GM19328 (cell line): ENCODE data around the gene WDR53.
A peak's percentile ranks its signal among the peaks of the same experiment; 100 is the strongest.
"Not testable (repeated sequence)": the region's sequence is repeated elsewhere in the genome, so short reads cannot be mapped to it uniquely, and the experiment has no call there.

Experiments
- ATAC-seq: cut with Tn5 transposase; IDR thresholded peaks from one replicate; pipeline ENCODE4 v1.9.1; 2021; ENCODE audit warnings: mild to moderate bottlenecking, moderate library complexity; ENCODE audit not compliant: unreplicated experiment

Gene WDR53

GRCh38 chr3:196568246-196569002 lies at the start of gene WDR53, which contains the start of gene FBXO45:
Gene WDR53, minus strand, starts transcription at chr3:196568554. Its CDS starts 7,079 bp downstream, at chr3:196561475.
Gene FBXO45, plus strand, starts transcription at chr3:196568660. Its CDS starts 325 bp downstream, at chr3:196568985.
- ATAC-seq = peak; percentile 94

GRCh38 chr3:196617256-196617655 lies 48.9 kb upstream of the WDR53 start:
- no peak for ATAC-seq

GRCh38 chr3:196615234-196615633 lies 46.9 kb upstream of the WDR53 start:
- ATAC-seq = not testable (repeated sequence)

DNA sequence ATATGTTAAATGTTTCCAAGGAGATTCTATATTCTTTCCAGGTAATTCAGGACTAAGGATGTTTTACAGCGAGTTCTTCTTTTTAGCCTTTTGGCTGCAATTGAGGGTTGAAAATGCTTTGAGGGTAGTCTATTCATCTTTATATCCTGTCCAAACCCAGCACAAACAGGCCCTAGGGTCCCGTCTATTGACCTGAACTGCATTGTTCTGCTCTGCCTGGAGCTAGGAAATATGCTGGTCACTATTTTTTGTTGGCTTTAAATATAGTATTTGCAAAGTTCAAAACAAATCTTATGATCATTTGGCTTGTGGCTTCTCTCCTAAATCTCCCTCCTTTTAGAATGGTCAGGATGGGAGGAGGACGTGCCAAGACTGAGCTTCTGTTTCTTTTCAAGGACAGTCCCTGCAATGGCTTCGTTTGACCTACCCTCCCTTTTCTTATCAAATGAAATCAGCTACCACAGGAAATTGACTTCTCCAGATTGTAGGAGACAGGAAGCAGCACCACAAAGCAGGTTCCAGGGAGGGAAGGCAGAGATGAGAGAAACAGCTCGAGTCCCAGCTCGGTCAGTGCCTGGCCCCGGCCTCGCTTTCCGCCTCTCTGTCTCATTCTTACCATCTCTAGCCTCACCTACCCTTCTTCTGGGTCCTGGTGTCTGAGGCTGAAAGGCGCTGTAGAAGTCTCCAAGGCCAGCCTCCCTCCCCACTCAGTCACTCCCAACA lies 43.6 kb upstream of the WDR53 start:
- no peak for ATAC-seq

DNA sequence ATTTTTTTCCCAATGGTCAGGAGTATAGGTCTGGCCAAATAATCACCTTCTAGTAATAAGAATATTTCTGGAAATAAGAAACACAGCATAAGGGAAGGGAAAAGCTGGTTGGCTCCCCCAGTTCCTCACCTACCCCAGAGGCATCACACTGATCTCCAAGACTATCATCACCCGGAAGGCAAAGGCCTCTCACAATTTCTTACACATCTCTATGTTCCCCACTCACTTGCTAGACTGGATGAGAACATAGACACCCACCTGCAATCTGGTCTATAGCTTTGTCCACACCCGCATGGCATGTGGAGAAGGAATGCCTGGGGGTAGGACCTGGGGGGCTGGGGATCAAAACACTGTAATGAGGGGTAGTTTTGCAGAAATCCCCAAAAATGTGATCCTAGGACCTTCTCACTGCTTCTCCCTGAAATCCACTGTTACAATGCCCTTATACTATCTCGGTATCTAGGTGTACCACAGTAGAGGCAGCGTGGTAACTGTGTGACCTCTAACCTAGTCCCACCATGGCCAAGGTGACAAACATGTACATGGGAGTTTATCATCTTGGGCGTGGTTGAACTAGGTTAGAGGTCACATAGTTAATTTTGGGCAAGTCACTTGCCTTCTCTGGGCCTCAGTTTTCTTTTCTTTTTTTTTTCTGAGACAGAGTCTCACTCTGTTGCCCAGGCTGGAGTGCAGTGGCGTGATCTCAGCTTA lies 41.6 kb upstream of the WDR53 start:
- no peak for ATAC-seq

- ATAC-seq = peak; percentile 68
Observed at GRCh38 chr3:196609343-196609775, 41.0 kb upstream of the WDR53 start.

- no peak for ATAC-seq
Observed at GRCh38 chr3:196608693-196609092, 40.3 kb upstream of the WDR53 start.

- ATAC-seq = peak; percentile 50
Observed at GRCh38 chr3:196604548-196604947, 36.2 kb upstream of the WDR53 start.

DNA sequence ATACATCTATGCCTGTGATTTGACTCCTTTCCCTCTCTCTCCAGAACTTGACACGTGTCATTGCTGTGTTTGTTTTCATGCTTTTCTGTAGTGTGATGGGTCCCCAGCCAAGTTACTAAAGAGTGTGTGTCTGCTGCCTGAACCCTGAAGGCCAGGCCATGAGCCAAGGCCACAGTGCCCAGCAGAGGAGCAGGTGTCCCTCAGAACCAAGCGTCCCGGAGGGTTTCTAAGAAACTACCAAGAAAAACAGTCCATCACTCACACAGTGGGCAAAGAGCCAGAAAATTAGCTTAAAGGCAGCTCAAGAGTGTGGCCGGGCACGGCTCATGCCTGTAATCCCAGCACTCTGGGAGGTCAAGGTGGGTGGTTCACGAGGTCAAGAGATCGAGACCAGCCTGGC lies 35.3 kb upstream of the WDR53 start:
- ATAC-seq = no peak

DNA sequence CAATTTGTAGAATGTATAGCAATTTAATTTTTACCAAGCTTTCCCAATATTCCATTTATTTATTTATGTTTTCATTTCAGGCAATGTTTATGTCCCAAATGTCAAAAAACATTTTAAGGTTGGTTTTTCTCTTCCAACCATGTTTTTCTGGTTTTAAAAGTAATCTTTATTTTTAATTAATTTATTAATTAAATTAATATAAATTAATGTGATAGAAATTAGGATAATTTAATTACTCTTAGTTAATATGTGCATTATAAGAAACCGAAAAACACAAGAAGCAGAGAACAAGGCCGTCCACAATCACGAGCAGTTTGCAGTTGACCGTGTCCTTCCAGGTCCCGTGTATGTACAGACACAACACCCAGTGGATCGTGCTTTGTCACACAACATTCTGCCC lies 34.3 kb upstream of the WDR53 start:
- no peak for ATAC-seq

GRCh38 chr3:196600359-196600758 lies 32.0 kb upstream of the WDR53 start:
- ATAC-seq = no peak

DNA sequence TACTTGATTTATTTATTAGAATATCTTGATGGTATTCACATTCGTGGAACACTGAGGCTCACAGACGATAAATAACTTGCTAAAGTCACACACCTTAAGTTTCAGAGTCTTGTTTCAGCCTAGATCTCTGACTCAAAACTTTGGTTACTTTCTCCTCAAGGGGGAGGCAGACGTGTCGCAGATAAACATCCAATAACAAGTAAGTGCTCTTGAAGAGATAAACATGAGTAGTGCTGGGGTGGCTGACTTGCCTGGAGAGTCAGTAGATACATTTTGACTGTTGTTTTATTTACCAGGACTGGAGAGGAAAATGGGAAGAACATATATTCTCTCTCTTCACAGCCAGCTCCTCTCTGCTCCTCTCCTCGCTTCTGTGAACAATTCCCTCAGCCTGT lies 31.4 kb upstream of the WDR53 start:
- ATAC-seq = no peak

DNA sequence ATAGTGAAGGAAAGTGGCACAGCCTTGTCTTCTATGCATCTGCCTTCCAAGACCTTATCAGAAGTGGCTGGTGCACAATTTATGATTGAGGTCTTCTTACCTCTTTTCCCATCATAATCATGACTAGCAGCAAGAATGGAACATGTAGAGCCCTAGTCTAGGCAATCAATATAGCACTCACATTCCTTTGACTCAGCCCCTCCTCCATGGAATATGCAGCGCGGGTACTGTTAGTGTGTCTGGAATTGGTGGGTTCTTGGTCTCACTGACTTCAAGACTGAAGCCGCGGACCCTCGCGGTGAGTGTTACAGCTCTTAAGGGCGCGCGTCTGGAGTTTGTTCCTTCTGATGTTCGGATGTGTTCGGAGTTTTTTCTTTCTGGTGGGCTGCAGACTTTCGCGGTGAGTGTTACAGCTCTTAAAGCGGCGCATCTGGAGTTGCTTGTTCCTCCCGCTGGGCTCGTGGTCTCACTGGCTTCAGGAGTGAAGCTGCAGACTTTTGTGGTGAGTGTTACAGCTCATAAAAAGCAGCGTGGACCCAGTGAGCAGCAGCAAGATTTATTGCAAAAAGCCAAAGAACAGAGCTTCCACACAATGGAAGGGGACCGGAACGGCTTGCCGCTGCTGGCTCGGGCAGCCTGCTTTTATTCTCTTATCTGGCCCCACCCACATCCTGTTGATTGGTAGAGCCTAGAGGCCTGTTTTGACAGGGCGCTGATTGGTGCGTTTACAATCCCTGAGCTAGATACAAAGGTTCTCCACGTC lies 29.8 kb upstream of the WDR53 start:
- not testable (repeated sequence) for ATAC-seq

GRCh38 chr3:196596355-196596754 lies 28.0 kb upstream of the WDR53 start:
- ATAC-seq = no peak

GRCh38 chr3:196590279-196590678 lies 21.9 kb upstream of the WDR53 start:
- no peak for ATAC-seq

GRCh38 chr3:196585044-196585757 lies 16.8 kb upstream of the WDR53 start:
- ATAC-seq = no peak

- ATAC-seq = no peak
Observed at GRCh38 chr3:196572389-196572788, 4.0 kb upstream of the WDR53 start.

DNA sequence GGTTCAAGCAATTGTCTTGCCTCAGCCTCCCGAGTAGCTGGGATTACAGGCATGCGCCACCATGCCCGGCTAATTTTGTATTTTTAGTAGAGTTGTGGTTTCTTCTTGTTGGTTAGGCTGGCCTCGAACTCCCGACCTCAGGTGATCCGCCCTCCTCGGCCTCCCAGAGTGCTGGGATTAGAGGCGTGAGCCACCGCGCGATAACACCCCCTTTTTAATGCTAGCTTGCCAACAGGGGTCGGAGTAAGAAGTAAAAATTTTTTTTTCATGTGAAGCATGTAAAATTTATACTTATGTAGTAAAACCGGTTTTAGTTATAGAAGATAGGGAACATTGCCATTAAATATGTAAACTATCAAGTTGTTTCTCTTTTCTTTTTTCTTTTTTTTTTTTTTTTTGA lies 2.0 kb upstream of the WDR53 start:
- not testable (repeated sequence) for ATAC-seq

GRCh38 chr3:196569003-196569516 lies 706 bp upstream of the WDR53 start:
- peak; percentile 34 for ATAC-seq

DNA sequence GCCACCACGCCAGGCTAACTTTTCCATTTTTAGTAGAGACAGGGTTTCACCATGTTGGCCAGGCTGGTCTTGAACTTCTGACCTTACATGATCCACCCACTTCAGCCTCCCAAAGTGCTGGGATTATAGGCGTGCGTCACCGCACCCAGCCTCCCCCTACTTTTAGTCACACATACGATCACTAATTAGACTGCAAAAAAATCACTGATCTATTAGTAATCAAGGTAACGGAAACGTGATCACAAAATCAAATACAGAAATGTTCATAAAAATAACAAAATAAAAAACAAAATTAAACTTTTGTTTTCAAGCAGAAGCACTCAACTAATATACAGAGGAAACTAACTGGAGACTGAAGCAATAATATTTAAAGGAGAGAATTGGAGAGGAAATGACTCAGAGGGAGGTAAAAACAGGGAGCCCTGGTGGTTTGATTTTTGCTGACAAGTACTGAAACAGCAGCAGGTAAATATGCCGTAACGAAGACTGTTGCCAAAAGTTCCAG lies 4.6 kb downstream of the WDR53 start:
- no peak for ATAC-seq
